ENCODE results near the gene GALNT9. TPM values are rescaled to one million over a fixed set of nuclear protein-coding genes. Genes with fewer than 3 reads are reported as not detected.

GALNT9 gene
- total and polyA plus RNA-seq, 2 donors (not counting 1 experiment from before 2014, with no cell fraction given) = 0.71 to 2.4 TPM

- ChIA-PET POLR2A (no interaction called here), CTCF (no interaction called here)
- Mint-ChIP-seq H3K27ac (no peak overlapping the region), H3K4me1 (no peaks in the 10 kb centered on the region), H3K4me3 (no peak overlapping the region), H3K27me3 (peaks cover 28% of the 10 kb centered on the region), H3K9me3 (ENCODE audit: insufficient read depth) (no peaks in the 10 kb centered on the region)
- peak overlapping the region; percentile 46 for H2AFZ ChIP-seq (ENCODE audit: insufficient read depth, low read depth, low read length, poor library complexity, severe bottlenecking)
- TF ChIP-seq EZH2 (IDR thresholded peaks at IDR 0.05; ENCODE audit: borderline replicate concordance, insufficient read depth, low read depth, low read length, poor library complexity, severe bottlenecking) (no peak), CTCF (IDR thresholded peaks at IDR 0.05) (no peak)
- no peaks in the 10 kb centered on the region for H3K9me3 ChIP-seq (ENCODE audit: control extremely low read depth in 1 of 3, control insufficient read depth in 2 of 3, insufficient read depth in 1 of 3, low read length in 2 of 3)
- no peaks in the 10 kb centered on the region for H3K79me2 ChIP-seq (ENCODE audit: control insufficient read depth, insufficient read depth, low read length)
- peaks cover 0 to 4% (median 1%) of the 10 kb centered on the region in 4 experiments for H3K27me3 ChIP-seq (replicated peaks in 1 of 4; ENCODE audit: control extremely low read depth in 1 of 4, control insufficient read depth in 3 of 4, insufficient read depth in 4 of 4, low read length in 3 of 4)
- no peak overlapping the region for H3K4me2 ChIP-seq (replicated peaks; ENCODE audit: low read depth, low read length, poor library complexity, severe bottlenecking)
- peaks cover under 1 to 1% of the 10 kb centered on the region in 2 donors for H3K4me1 ChIP-seq (ENCODE audit: control insufficient read depth in 2 of 2, insufficient read depth in 2 of 2, low read length in 2 of 2)
- H3K4me3 ChIP-seq (ENCODE audit: control extremely low read depth in 1 of 5, extremely low read depth in 1 of 5, insufficient read depth in 1 of 5, low read depth in 2 of 5, low read length in 4 of 5) = no peak overlapping the region
- H3K27ac ChIP-seq (ENCODE audit: low read length in 2 of 2) = no peak overlapping the region
- 70% methylated on average over 38 of the region's 43 CpGs for WGBS (ENCODE audit: insufficient coverage)
- no peak for DNase-seq
- no peaks in the 10 kb centered on the region for H4K20me1 ChIP-seq (ENCODE audit: control insufficient read depth, insufficient read depth, low read length, poor library complexity, severe bottlenecking)
- intact Hi-C loops (cut with micrococcal nuclease) = no loop called here
- ATAC-seq (ENCODE audit: low read depth) = no peak
- H3K9ac ChIP-seq (ENCODE audit: low read length) = no peak overlapping the region
- H3K36me3 ChIP-seq (replicated peaks in 1 of 2; ENCODE audit: control extremely low read depth in 1 of 2, control insufficient read depth in 1 of 2, extremely low read depth in 1 of 2, insufficient read depth in 2 of 2, low read length in 1 of 2) = no peaks in the 10 kb centered on the region
Measured at GRCh38 chr12:132322206-132323132, 6.9 kb downstream of the GALNT9 start.

Data from B cell (primary cell).